Gastrocnemius medialis (tissue), 4 donors: ENCODE measurements around the gene LHFPL6.

Source experiments
- CTCF ChIP-seq, 5 experiments: fragments of 450-650 bp in 3 of 5; fragments of 200-600 bp in 2 of 5; sonication (generic) in 2 of 5; IDR thresholded peaks in 4 of 5; conservative IDR thresholded peaks in 1 of 5; 1 replicate in 4 of 5; 2 replicates in 1 of 5; pipeline ENCODE4 v1.5.1; 2016 to 2019; ENCODE audit warnings: antibody characterized with exemption in 5 of 5, mild to moderate bottlenecking in 3 of 5, moderate library complexity in 3 of 5
- POLR2A ChIP-seq, 2 donors: fragments of 450-650 bp; IDR thresholded peaks; one replicate each; pipeline ENCODE4 v1.6.1; 2017; ENCODE audit warnings: antibody characterized with exemption in 2 of 2, mild to moderate bottlenecking in 2 of 2, moderate library complexity in 2 of 2

GRCh38 chr13:39521701-39522100, 81.3 kb downstream of the LHFPL6 start:
- TF ChIP-seq CTCF (IDR thresholded peaks at IDR 0.05 in 4 of 5, conservative IDR thresholded peaks at IDR 0.05 in 1 of 5) (no peak), POLR2A (IDR thresholded peaks at IDR 0.05) (no peak)
